NB4 (cell line): ENCODE measurements around the gene AMFR.

ENCODE experiments used
- CTCF ChIP-seq: IDR thresholded peaks from one replicate; pipeline ENCODE4 v1.5.1; 2012; ENCODE audit warnings: low read depth, low read length
- MAX ChIP-seq: IDR thresholded peaks from 2 replicates; pipeline ENCODE4 v1.6.1; 2011; ENCODE audit warnings: low read depth, low read length
- POLR2A ChIP-seq: IDR thresholded peaks from 2 replicates; pipeline ENCODE4 v1.6.1; 2011; ENCODE audit warnings: mild to moderate bottlenecking; ENCODE audit not compliant: insufficient read length; ENCODE audit errors: extremely low read depth

GRCh38 chr16:56349711-56350161 is 75.6 kb downstream of the AMFR start:
- TF ChIP-seq CTCF: no peak
- TF ChIP-seq POLR2A: no peak
- TF ChIP-seq MAX: no peak
